Sigmoid colon (tissue), 4 donors: ENCODE measurements around the gene STRIP2.

Experiments
- POLR2AphosphoS5 ChIP-seq, 4 donors: sonication (generic); formaldehyde crosslinking; IDR thresholded peaks; one replicate each; pipeline ENCODE4 v1.6.1; 2017; ENCODE audit warnings: antibody characterized with exemption in 4 of 4
- TF ChIP-seq, protein P1 (sequence below), 4 experiments: fragments of 450-650 bp in 3 of 4; fragments of 200-600 bp in 1 of 4; IDR thresholded peaks; one replicate each; pipeline ENCODE4 v1.5.1; 2016 to 2019; ENCODE audit warnings: antibody characterized with exemption in 4 of 4, mild to moderate bottlenecking in 3 of 4, moderate library complexity in 2 of 4

DNA sequence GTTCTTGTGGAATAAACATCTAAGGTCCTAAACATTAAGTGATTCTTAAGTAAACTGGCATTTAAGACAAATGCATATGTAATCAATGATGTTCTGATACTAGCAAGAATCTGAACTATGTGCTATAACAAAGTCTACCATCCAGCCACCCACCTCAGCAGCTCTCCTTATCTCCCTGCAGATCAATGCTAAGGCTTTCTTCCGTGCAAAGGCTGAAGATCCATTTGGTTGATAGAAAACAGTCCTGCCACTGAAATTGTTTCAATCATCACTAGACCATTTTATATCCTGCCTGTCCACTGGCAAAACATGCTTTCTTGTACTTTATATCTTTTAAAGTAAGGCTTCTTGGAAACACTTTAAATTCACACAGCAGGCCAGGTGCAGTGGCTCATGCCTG is 61.8 kb downstream of the STRIP2 start:
- TF ChIP-seq, protein P1, sequence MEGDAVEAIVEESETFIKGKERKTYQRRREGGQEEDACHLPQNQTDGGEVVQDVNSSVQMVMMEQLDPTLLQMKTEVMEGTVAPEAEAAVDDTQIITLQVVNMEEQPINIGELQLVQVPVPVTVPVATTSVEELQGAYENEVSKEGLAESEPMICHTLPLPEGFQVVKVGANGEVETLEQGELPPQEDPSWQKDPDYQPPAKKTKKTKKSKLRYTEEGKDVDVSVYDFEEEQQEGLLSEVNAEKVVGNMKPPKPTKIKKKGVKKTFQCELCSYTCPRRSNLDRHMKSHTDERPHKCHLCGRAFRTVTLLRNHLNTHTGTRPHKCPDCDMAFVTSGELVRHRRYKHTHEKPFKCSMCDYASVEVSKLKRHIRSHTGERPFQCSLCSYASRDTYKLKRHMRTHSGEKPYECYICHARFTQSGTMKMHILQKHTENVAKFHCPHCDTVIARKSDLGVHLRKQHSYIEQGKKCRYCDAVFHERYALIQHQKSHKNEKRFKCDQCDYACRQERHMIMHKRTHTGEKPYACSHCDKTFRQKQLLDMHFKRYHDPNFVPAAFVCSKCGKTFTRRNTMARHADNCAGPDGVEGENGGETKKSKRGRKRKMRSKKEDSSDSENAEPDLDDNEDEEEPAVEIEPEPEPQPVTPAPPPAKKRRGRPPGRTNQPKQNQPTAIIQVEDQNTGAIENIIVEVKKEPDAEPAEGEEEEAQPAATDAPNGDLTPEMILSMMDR (IDR thresholded peaks at IDR 0.05) = no peak
- no peak for TF ChIP-seq POLR2AphosphoS5 (IDR thresholded peaks at IDR 0.05)
